ENCODE measurements around the gene JKAMP.

The JKAMP gene

DNA sequence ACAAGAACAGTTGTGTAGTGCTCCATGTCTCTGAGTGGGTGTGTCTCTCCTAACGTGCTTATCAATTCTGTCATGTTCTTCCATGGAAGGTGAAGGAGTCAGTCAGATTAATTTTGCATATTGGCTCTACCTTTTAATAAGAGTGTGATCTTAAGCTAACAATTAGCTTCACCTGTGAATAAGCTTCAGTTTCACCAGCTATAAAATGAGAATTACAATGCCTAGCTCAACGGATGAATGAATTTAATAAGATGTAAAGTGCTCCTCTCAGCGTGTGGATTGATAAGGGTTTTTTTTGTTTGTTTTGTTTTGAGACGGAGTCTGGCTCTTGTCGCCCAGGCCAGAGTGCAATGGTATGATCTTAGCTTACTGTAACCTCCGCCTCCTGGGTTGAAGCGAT, 59.6 kb downstream of the JKAMP start:
- no peak for DNase-seq

DNA sequence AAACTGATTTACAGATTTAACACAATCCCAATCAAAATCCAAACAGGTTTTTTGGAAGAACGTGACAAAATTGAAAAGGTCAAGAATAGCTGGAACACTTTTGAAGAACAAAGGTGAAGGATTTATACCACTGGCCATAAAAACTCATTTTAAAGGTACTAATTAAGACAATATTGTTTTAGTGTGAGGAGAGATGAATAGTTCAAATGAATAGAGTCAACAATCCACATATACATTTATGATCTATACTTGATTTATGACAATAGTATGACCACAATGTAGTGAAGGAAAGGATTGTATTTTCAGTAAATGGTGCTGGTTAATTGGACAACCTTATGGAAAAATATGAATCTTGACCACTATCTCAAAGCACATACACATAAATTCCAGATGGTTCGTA, 63.0 kb downstream of the JKAMP start:
- DNase-seq: no peak
